MM.1S (cell line): ENCODE measurements around the gene SHROOM3.

Experiments used
- DNase-seq: peaks from one replicate; pipeline ENCODE4 v3.0.0-alpha.2; 2015
- H2AFZ ChIP-seq: fragments of 300-600 bp; sonication (generic); 2 replicates; pipeline ENCODE4 v1.6.0; 2016; ENCODE audit warnings: antibody characterized with exemption, low read length
- H3F3A ChIP-seq: fragments of 300-600 bp; sonication (generic); 2 replicates; pipeline ENCODE4 v1.6.1; 2016; ENCODE audit warnings: mild to moderate bottlenecking, antibody characterized with exemption, low read length, moderate library complexity, mixed read lengths; ENCODE audit not compliant: insufficient read depth
- H3K27ac ChIP-seq: fragments of 300-600 bp; sonication (generic); 2 replicates; pipeline ENCODE4 v1.5.1; 2016; ENCODE audit warnings: mild to moderate bottlenecking, low read length
- H3K27me3 ChIP-seq: fragments of 300-600 bp; sonication (generic); replicated peaks from 2 replicates; pipeline ENCODE4 v1.6.0; 2016; ENCODE audit warnings: low read length; ENCODE audit not compliant: insufficient read depth
- H3K36me3 ChIP-seq: fragments of 300-600 bp; sonication (generic); replicated peaks from 2 replicates; pipeline ENCODE4 v1.6.1; 2016; ENCODE audit warnings: mild to moderate bottlenecking, low read length, mixed read lengths; ENCODE audit not compliant: insufficient read depth
- H3K4me1 ChIP-seq: fragments of 300-600 bp; sonication (generic); 2 replicates; pipeline ENCODE4 v1.6.1; 2016; ENCODE audit warnings: low read length, mixed read lengths
- H3K4me2 ChIP-seq: fragments of 300-600 bp; sonication (generic); 2 replicates; pipeline ENCODE4 v1.6.0; 2016; ENCODE audit warnings: low read depth, low read length
- H3K4me3 ChIP-seq: fragments of 300-600 bp; sonication (generic); 2 replicates; pipeline ENCODE4 v1.5.1; 2016; ENCODE audit warnings: low read length, mixed read lengths
- H3K79me2 ChIP-seq: fragments of 300-600 bp; sonication (generic); 2 replicates; pipeline ENCODE4 v1.6.1; 2016; ENCODE audit warnings: mixed run types, low read length, mixed read lengths
- H3K9ac ChIP-seq: fragments of 300-600 bp; sonication (generic); 2 replicates; pipeline ENCODE4 v1.6.1; 2016; ENCODE audit warnings: low read length, mixed read lengths
- H3K9me2 ChIP-seq: fragments of 300-600 bp; sonication (generic); replicated peaks from 2 replicates; pipeline ENCODE4 v1.6.1; 2016; ENCODE audit warnings: mild to moderate bottlenecking, low read length, mixed read lengths; ENCODE audit not compliant: insufficient read depth
- H3K9me3 ChIP-seq: fragments of 300-600 bp; sonication (generic); replicated peaks from 2 replicates; pipeline ENCODE4 v1.6.1; 2016; ENCODE audit warnings: mild to moderate bottlenecking, low read length, mixed read lengths; ENCODE audit not compliant: insufficient read depth
- H4K20me1 ChIP-seq: fragments of 300-600 bp; sonication (generic); 2 replicates; pipeline ENCODE4 v1.6.1; 2016; ENCODE audit warnings: mild to moderate bottlenecking, low read length, moderate library complexity, mixed read lengths; ENCODE audit not compliant: insufficient read depth
- CTCF ChIP-seq: fragments of 300-600 bp; sonication (generic); IDR thresholded peaks from 2 replicates; pipeline ENCODE4 v1.5.1; 2016; ENCODE audit warnings: antibody characterized with exemption, low read length, mixed read lengths
- EZH2 ChIP-seq: fragments of 300-600 bp; sonication (generic); optimal IDR thresholded peaks from 2 replicates; pipeline ENCODE3; 2017; ENCODE audit warnings: low read depth, mild to moderate bottlenecking, antibody characterized with exemption, low read length, mixed read lengths
- EZH2phosphoT487 ChIP-seq: fragments of 300-600 bp; sonication (generic); IDR thresholded peaks from 2 replicates; pipeline ENCODE4 v1.6.1; 2018; ENCODE audit warnings: antibody characterized with exemption, low read length

Gene SHROOM3

GRCh38 chr4:76737180-76737579 is 302.2 kb downstream of the SHROOM3 start:
- Histone ChIP-seq H3K9me3 (no peaks in the 10 kb centered on the region), H3F3A (no peaks in the 10 kb centered on the region; the same call in 1 of the 2 replicates), H3K79me2 (peaks cover 86% of the 10 kb centered on the region), H3K36me3 (peaks cover 9% of the 10 kb centered on the region; the same call in 1 of the 2 replicates), H4K20me1 (no peaks in the 10 kb centered on the region), H3K9ac (no peak overlapping the region), H3K4me2 (no peak overlapping the region), H3K4me3 (no peak overlapping the region), H3K27me3 (no peaks in the 10 kb centered on the region), H3K9me2 (no peaks in the 10 kb centered on the region), H3K4me1 (peaks cover 21% of the 10 kb centered on the region), H2AFZ (no peak overlapping the region), H3K27ac (no peak overlapping the region)
- TF ChIP-seq EZH2 (no peak), EZH2phosphoT487 (no peak), CTCF (no peak)
- no peak for DNase-seq

- no peak overlapping the region for H3K9ac ChIP-seq
- H3K27ac ChIP-seq, result no peak overlapping the region
- no peak overlapping the region for H3K4me2 ChIP-seq
- TF ChIP-seq EZH2phosphoT487 (no peak), CTCF (no peak), EZH2 (no peak)
- DNase-seq, result no peak
- no peaks in the 10 kb centered on the region for H3K27me3 ChIP-seq
- no peaks in the 10 kb centered on the region for H3K9me2 ChIP-seq
- no peak overlapping the region for H3K4me3 ChIP-seq
- H2AFZ ChIP-seq, result no peak overlapping the region
- H3K4me1 ChIP-seq, result peaks cover 21% of the 10 kb centered on the region
- no peaks in the 10 kb centered on the region; the same call in 1 of the 2 replicates for H3F3A ChIP-seq
- H4K20me1 ChIP-seq, result no peaks in the 10 kb centered on the region; the same call in 1 of the 2 replicates
- H3K79me2 ChIP-seq, result peaks cover 88% of the 10 kb centered on the region
- H3K9me3 ChIP-seq, result no peaks in the 10 kb centered on the region
- peaks cover 9% of the 10 kb centered on the region; the same call in 1 of the 2 replicates for H3K36me3 ChIP-seq
Measured at GRCh38 chr4:76737771-76738085, 302.7 kb downstream of the SHROOM3 start.

- no peak for DNase-seq
- Histone ChIP-seq H3F3A (no peaks in the 10 kb centered on the region; the same call in 1 of the 2 replicates), H3K4me3 (no peak overlapping the region), H3K9me2 (no peaks in the 10 kb centered on the region), H4K20me1 (no peaks in the 10 kb centered on the region; the same call in 1 of the 2 replicates), H2AFZ (no peak overlapping the region), H3K79me2 (peaks cover 88% of the 10 kb centered on the region), H3K27me3 (no peaks in the 10 kb centered on the region), H3K4me2 (no peak overlapping the region), H3K27ac (no peak overlapping the region), H3K4me1 (peaks cover 17% of the 10 kb centered on the region), H3K36me3 (peaks cover 9% of the 10 kb centered on the region; the same call in 1 of the 2 replicates), H3K9ac (no peak overlapping the region), H3K9me3 (no peaks in the 10 kb centered on the region)
- TF ChIP-seq EZH2 (no peak), CTCF (no peak), EZH2phosphoT487 (no peak)
Measured at GRCh38 chr4:76738086-76738931, 303.3 kb downstream of the SHROOM3 start.
